ENCODE results near the gene AP5Z1.

The AP5Z1 gene

GRCh38 chr7:4766666-4767519, 8.5 kb upstream of the AP5Z1 start:
- DNase-seq = no peak

- no peak for DNase-seq
These were observed 6.5 kb upstream of the AP5Z1 start for GRCh38 chr7:4768597-4769569.

- no peak for DNase-seq
These were observed 5.7 kb upstream of the AP5Z1 start for GRCh38 chr7:4769761-4770160.

- DNase-seq = no peak
These were observed 4.5 kb upstream of the AP5Z1 start for GRCh38 chr7:4770886-4771285.

GRCh38 chr7:4771737-4772136, 3.7 kb upstream of the AP5Z1 start:
- DNase-seq = no peak

GRCh38 chr7:4772306-4772705, 3.1 kb upstream of the AP5Z1 start:
- no peak for DNase-seq

GRCh38 chr7:4774007-4774406, 1.4 kb upstream of the AP5Z1 start:
- no peak for DNase-seq

- DNase-seq = no peak
These were observed 669 bp upstream of the AP5Z1 start for GRCh38 chr7:4774658-4775249.

- DNase-seq = no peak
These were observed 613 bp downstream of the AP5Z1 start for GRCh38 chr7:4775848-4776623.

- no peak for DNase-seq
These were observed 3.7 kb downstream of the AP5Z1 start for GRCh38 chr7:4779118-4779517.

GRCh38 chr7:4781366-4782069, 6.1 kb downstream of the AP5Z1 start:
- no peak for DNase-seq

GRCh38 chr7:4782333-4783291, 7.2 kb downstream of the AP5Z1 start:
- no peak for DNase-seq

- DNase-seq = no peak
These were observed 7.8 kb downstream of the AP5Z1 start for GRCh38 chr7:4783292-4783652.

- no peak for DNase-seq
These were observed 8.4 kb downstream of the AP5Z1 start for GRCh38 chr7:4783762-4784351.

- DNase-seq = no peak
These were observed 9.4 kb downstream of the AP5Z1 start for GRCh38 chr7:4784799-4785198.

- DNase-seq = no peak
These were observed 9.9 kb downstream of the AP5Z1 start for GRCh38 chr7:4785371-4785770.

- no peak for DNase-seq
These were observed 10.6 kb downstream of the AP5Z1 start for GRCh38 chr7:4786015-4786414.

GRCh38 chr7:4787541-4787940, 12.1 kb downstream of the AP5Z1 start:
- no peak for DNase-seq

GRCh38 chr7:4787947-4788626, 12.7 kb downstream of the AP5Z1 start:
- DNase-seq = no peak
